SH-SY5Y (cell line): ENCODE results near the gene DCAF16.

Source experiments
- GATA2 ChIP-seq: IDR thresholded peaks from 2 replicates; pipeline ENCODE4 v1.6.1; 2011; ENCODE audit warnings: mild to moderate bottlenecking, low read depth, low read length
- GATA3 ChIP-seq: IDR thresholded peaks from 2 replicates; pipeline ENCODE4 v1.6.1; 2011; ENCODE audit warnings: low read depth, mild to moderate bottlenecking, low read length, moderate library complexity

DNA sequence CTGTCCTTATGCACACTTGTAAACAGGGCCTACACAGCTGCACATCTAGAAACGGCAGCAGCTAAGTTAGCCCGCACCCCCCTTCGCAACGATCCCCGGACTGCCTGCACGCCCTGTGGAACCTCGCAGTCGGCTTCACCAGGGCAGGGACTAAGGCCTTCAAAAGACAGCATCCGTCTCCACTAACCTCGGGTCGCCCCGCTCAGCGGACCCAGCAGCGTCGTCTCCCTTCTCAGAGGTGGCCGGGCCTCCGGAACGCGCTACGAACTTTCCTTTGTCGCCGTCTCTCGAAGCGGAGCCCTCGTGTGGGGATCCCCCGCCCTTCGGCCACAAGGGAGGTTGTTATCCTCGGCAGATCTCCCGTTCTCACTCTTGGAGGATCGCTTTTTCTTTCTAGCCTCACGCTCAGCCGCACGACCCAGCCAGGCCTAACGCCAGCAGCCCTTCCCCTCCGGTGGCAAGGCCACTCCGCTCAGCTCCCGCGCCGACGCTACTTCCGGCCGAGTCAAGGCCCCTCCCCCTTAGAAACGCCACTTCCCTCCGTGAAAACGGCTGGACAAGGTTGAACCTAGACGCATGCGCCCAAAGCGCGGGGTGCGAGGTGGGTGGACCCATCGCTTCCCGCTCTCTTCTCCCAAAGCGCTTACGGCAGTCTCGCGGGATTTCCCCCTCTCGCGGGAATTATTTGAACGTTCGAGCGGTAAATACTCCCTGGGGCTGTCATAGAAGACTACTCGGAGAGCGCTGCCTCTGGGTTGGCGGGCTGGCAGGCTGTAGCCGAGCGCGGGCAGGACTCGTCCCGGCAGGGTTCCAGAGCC, at the start of gene DCAF16, which contains the start of gene NCAPG:
- TF ChIP-seq GATA3: no peak
- peak; percentile 25; the same call in 1 of the 2 replicates for TF ChIP-seq GATA2
